Measurements from ENCODE around the gene F11R.
"Not testable (repeated sequence)": the region's sequence is repeated elsewhere in the genome, so short reads cannot be mapped to it uniquely, and the experiment has no call there.

Gene F11R

DNA sequence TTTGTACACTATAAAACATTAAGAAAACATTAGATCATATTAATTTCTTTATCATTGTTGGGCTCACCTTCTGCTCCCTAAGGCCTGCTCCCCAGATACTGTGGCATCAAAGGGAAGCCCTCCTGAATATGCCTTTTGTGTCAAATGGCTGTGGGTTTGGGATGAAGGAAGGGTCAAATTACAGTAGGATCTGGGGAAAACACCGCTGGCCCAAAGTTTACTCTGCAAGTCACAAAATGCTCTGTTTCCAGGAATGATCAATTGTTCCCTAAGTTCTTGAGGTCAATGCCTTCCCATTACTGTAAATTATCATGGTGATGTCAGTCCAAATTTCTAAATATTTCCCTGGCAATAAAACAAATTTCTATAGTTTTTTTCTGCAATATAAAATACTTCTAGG lies 59.5 kb downstream of the F11R start:
- no peak for DNase-seq

DNA sequence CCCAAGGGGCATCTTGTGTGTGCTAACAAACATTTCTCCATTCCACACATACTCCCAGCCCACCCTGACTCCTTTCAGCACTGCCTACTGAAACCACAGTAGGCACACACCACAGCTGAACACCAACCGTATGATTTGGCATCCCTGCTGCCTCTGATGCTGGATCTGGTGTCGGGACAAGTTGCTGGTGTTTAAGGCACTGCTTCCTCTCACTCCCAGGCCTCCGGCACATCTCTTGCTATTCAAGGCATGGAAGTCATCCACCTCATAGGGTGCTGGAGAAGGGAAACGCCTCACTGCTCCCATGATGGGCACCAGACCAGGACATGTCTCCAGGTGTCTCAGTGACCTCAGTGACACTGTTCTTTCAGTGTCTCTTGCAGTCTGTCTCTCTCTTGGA lies 64.0 kb downstream of the F11R start:
- DNase-seq: no peak

DNA sequence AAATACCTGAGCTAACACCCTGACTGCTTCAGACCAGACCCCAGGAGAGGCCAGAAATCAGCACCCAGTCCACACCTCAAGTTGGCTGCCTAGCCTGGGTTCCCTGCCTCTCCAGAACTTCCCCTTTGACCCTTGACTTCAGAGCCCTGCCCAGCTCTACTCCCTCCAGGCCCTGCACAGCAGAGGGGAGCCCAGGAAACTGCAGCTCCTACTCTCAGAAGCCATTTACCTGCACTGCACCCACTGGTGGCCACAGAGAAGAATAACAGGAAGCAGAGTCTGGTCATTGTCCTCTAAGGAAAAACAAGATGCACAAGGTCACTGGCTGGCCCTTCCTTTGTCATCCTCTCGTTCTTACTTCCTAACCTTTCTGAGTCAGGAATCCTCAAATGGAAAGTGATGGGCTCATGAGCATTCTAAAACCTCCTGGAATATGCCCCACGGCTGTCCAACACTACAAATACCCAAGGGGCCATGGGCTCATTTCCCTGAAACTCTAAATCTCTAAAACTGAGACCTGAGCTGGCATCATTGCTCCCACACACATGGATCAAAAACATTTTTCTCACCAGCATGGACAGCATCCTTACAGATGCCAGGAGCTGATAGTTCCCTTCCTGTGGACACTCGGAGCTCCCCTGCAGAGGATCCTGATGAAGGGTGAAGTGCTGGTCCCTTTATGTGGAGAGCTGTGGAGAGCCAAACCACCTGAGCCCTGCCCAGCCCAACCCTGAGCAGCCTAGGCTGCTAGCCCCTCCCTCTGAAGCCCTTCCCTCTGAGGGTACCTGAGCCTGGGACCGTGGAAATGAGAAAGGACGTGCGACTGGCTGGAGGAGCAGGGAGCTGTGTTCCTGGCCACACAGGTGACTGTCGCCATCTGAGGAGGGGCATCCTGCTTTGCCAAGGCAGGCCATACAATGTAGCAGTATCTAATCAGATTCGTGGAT lies 66.5 kb downstream of the F11R start, which contains the start of gene ITLN2:
ITLN2 (minus strand) TSS at position 652 of the 947 bp plus-strand sequence; CDS start at position 584, 68 bp downstream.
- DNase-seq: peak; percentile 50 to 52

DNA sequence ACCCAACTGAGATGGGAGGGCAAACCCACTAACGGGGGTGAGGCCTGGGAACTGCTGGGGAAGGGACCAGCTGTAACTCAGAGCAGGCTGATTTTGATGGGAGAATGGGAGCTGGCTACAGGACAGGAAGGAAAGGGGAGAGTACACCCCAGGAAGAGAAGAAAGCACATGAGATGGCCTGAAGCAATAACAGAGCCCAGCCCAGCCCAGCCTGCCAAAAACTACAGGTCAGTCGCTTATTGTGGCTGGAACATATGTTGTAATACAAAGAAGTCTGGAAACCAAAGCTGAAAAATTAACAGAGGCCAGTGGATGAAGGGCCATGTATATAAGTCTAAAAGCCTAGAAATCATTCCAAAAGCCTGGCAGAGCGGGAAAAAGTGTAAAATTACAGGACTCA lies 67.9 kb downstream of the F11R start:
- DNase-seq: no peak

DNA sequence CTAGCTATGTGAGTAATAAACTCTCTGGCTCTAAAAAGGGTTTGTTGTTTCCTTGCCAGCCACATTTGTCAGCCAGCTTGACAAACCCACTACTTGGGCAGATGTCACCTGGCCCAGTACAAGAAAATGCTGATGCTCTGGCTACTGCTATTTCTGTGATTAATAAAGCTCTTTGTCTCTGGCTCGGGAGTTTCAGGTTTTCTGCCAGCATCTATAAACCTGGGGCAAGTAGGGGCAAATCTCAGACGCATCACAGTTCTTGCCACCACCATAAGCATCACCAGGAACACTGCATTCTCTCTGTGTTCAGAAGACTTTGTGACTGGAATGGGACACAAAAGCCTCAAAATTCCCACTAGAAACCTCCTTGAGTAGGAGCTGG lies 68.8 kb downstream of the F11R start:
- no peak for DNase-seq

DNA sequence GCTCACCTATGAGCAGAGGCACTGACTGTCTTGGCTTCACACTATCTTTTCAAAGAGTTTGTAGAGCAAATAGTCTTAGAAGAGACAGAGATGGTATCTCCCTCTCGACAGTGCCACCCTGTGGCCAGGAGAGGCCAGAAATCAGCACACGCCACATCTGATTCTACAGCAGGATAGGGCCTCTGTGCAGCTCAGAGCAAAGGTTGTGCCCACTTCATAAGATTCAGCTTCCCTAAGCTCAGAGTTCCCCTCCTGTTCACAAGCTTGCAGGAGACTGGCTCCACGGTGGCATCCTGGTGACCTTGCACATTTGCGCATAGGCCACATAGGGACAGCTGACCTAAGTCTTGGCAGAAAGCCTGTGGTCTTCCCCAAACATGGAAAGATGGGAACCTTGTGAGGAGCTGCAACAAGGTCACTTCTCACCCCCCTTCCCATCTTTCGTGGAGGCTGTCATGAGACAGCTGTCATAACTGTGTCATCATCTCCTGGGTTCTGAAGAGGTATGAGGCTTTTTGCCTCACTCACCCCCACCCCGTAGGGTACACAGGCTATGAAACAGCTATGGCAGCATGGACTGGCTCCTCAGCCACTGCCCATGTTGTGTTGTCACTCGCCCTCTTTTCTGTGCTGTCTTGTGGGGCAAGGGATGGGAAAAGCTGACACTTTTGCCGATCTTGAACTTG lies 69.4 kb downstream of the F11R start:
- peak; percentile 63 to 84 for DNase-seq

DNA sequence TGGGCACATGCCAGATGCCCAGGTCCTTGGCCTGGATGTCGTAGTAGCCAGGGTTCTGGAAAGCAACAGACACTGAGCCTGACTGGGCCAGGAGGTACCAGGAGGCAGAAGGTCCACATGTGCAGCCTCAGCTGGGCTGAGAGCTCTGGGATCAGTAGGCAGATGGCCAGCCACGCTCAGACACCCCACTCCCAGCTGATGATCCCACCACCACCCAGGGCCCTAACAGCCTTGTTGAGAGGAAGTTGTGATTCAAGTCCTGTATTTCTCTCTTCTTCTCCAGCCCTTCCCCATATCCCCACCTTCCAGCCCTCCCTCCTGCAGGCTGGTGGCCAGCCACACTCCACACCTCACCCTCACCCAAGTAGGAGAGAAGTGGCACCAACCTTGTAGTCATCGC lies 70.3 kb downstream of the F11R start:
- no peak for DNase-seq

DNA sequence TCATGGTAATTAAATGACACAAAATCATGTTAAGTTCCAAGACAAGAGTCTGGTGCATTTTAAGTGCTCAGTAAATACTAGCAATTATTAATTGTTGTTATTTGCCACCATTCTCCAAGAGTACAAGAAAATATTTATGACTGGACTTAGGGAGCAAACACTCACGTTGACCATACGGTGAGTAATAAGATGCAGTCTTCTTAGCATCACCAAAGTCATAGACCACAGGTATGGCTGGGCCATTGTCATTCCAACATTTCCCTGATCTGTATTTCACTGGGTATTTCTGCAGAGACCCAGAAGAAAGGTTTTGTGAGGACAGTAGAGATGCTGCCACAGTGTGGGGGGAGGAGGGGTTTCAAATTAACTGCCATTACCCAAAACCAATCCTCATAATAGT lies 71.1 kb downstream of the F11R start:
- DNase-seq: no peak

DNA sequence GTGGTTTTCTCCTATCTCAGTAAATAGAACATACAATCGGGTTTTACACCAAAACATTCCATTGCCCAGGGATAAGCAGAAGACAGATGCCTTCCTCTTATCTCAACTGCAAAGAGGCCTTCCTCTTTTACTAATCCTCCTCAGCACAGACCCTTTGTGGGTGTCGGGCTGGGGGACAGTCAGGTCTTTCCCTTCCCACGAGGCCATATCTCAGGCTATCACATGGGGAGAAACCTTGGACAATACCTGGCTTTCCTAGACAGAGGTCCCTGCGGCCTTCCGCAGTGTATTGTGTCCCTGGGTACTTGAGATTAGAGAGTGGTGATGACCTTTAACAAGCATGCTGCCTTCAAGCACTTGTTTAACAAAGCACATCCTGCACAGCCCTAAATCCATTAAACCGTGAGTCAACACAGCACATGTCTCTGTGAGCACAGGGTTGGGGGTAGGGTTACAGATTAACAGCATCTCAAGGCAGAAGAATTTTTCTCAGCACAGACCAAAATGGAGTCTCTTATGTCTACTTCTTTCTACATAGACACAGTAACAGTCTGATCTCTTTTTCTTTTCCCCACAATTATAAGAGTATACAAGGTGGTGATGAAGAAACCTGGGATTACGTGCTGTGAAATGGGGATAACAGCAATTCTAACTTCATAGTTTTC lies 71.6 kb downstream of the F11R start:
- DNase-seq: not testable (repeated sequence)

DNA sequence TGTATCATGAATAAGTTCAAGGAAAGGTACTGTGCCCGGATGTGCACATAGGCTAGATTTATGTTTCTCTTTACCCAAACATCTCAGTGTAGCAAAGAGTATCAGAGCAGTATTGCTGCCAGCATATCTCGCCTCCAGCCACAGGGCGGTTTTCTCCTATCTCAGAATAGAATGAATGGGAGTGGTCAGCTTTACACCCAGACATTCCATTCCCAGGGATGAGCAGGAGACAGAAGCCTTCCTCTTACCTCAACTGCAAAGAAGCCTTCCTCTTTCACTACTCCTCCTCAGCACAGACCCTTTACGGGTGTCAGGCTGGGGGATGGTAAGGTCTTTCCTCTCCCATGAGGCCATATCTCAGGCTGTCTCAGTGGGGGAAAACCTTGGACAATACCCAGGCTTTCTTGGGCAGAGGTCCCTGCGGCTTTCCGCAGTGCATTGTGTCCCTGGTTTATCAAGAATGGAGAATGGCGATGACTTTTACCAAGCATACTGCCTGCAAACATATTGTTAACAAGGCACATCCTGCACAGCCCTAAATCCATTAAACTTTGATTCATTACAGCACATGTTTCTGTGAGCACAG lies 73.7 kb downstream of the F11R start:
- DNase-seq: not testable (repeated sequence)

DNA sequence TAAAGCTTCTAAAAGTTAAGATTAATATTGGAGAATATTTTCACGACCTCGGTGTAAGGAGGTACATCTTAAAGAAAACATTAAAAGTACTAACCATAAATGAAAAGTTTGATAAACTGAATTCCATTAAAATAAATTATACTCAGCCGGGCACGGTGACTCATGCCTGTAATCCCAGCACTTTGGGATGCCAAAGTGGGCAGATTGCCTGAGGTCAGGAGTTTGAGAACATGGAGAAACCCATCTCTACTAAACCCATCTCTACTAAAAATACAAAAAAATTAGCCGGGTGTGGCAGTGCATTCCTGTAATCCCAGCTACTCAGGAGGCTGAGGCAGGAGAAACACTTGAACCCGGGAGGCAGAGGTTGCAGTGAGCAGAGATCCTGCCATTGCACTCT lies 75.1 kb downstream of the F11R start:
- not testable (repeated sequence) for DNase-seq

All from inflammatory macrophage treated with lipopolysaccharide for 1 hour (primary cell).